Loucy (cell line): Measurements from ENCODE around the gene NDUFC2.

ENCODE experiments used
- H2AFZ ChIP-seq: fragments of 200-600 bp; sonication (generic); 2 replicates; pipeline ENCODE4 v1.6.0; 2016; ENCODE audit warnings: antibody characterized with exemption, mild to moderate bottlenecking, low read length, moderate library complexity
- H3F3A ChIP-seq: fragments of 200-600 bp; 2 replicates; pipeline ENCODE4 v1.6.0; 2016; ENCODE audit warnings: antibody characterized with exemption, low read depth, mild to moderate bottlenecking
- H3K27me3 ChIP-seq: fragments of 200-600 bp; sonication (generic); 2 replicates; pipeline ENCODE4 v1.6.1; 2014; ENCODE audit warnings: low read length, mild to moderate bottlenecking; ENCODE audit not compliant: insufficient read depth, poor library complexity, severe bottlenecking
- H3K36me3 ChIP-seq: fragments of 200-600 bp; sonication (generic); 2 replicates; pipeline ENCODE4 v1.6.1; 2016; ENCODE audit warnings: low read length; ENCODE audit not compliant: insufficient read depth
- H3K4me1 ChIP-seq: fragments of 200-600 bp; sonication (generic); 2 replicates; pipeline ENCODE4 v1.5.1; 2014; ENCODE audit warnings: low read length, mild to moderate bottlenecking; ENCODE audit not compliant: insufficient read depth, poor library complexity, severe bottlenecking
- H3K4me2 ChIP-seq: fragments of 200-600 bp; sonication (generic); 2 replicates; pipeline ENCODE4 v1.6.0; 2014; ENCODE audit warnings: antibody characterized with exemption, low read length, low read depth, mild to moderate bottlenecking; ENCODE audit not compliant: poor library complexity, severe bottlenecking
- H3K4me3 ChIP-seq: fragments of 200-600 bp; sonication (generic); 2 replicates; pipeline ENCODE4 v1.5.1; 2014; ENCODE audit warnings: low read length, mild to moderate bottlenecking, mixed read lengths; ENCODE audit not compliant: poor library complexity, severe bottlenecking
- H3K79me2 ChIP-seq: fragments of 200-600 bp; sonication (generic); 2 replicates; pipeline ENCODE4 v1.6.1; 2014; ENCODE audit warnings: low read length; ENCODE audit not compliant: insufficient read depth
- H3K9ac ChIP-seq: fragments of 200-600 bp; sonication (generic); 2 replicates; pipeline ENCODE4 v1.6.0; 2014; ENCODE audit warnings: mild to moderate bottlenecking, low read depth, low read length, moderate library complexity; ENCODE audit not compliant: poor library complexity, severe bottlenecking
- H3K9me2 ChIP-seq: fragments of 200-600 bp; sonication (generic); replicated peaks from 2 replicates; pipeline ENCODE4 v1.6.1; 2016; ENCODE audit warnings: low read depth, low read length, mixed read lengths
- H3K9me3 ChIP-seq: fragments of 200-600 bp; sonication (generic); 2 replicates; pipeline ENCODE4 v1.6.1; 2014; ENCODE audit warnings: mild to moderate bottlenecking, antibody characterized with exemption, low read length, low read depth; ENCODE audit not compliant: insufficient read depth
- H4K20me1 ChIP-seq: fragments of 200-600 bp; sonication (generic); 2 replicates; pipeline ENCODE4 v1.6.0; 2014; ENCODE audit warnings: antibody characterized with exemption, low read length, mild to moderate bottlenecking; ENCODE audit not compliant: insufficient read depth, poor library complexity, severe bottlenecking
- CTCF ChIP-seq: fragments of 200-600 bp; sonication (generic); conservative IDR thresholded peaks from 2 replicates; pipeline ENCODE4 v1.5.1; 2014; ENCODE audit warnings: mild to moderate bottlenecking, antibody characterized with exemption, low read length
- EZH2phosphoT487 ChIP-seq: fragments of 200-600 bp; IDR thresholded peaks from 2 replicates; pipeline ENCODE4 v1.6.1; 2018; ENCODE audit warnings: antibody characterized with exemption, mild to moderate bottlenecking, moderate library complexity, borderline replicate concordance

NDUFC2 gene

DNA sequence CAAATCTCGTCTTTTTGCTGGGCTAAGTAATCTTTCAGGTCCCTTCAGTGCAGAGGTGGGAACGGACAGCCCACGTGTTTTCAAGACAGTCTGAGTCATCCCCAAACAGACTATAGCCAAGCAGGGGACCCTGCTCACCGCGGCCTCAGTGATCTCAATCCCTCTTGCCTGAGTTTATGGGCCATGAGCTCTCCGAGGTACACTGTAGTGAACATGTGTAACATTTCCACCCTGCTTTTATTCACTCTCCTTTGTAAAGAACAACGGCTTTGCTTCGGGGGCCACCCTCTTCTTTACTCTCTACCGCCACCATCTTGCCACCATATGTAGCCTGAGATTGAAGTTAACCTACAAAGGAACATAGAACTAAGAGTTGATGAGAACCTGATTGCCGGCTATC is 45.0 kb downstream of the NDUFC2 start:
- Histone ChIP-seq H3K79me2 (no peaks in the 10 kb centered on the region), H4K20me1 (no peaks in the 10 kb centered on the region), H3K4me3 (no peak overlapping the region), H3K27me3 (no peaks in the 10 kb centered on the region), H3K36me3 (no peaks in the 10 kb centered on the region), H2AFZ (no peak overlapping the region), H3K9me3 (no peaks in the 10 kb centered on the region), H3F3A (no peaks in the 10 kb centered on the region), H3K9ac (no peak overlapping the region), H3K9me2 (no peaks in the 10 kb centered on the region), H3K4me2 (no peak overlapping the region), H3K4me1 (no peaks in the 10 kb centered on the region)
- TF ChIP-seq CTCF (no peak; the same call in 1 of the 2 replicates), EZH2phosphoT487 (no peak)

GRCh38 chr11:78033040-78033439 is 46.6 kb downstream of the NDUFC2 start:
- H3K79me2 ChIP-seq: no peaks in the 10 kb centered on the region
- no peak overlapping the region for H3K4me2 ChIP-seq
- H3K9ac ChIP-seq: no peak overlapping the region
- no peak overlapping the region for H3K4me3 ChIP-seq
- no peaks in the 10 kb centered on the region for H3K36me3 ChIP-seq
- H3K9me3 ChIP-seq: no peaks in the 10 kb centered on the region
- no peaks in the 10 kb centered on the region for H3K27me3 ChIP-seq
- H3K4me1 ChIP-seq: no peaks in the 10 kb centered on the region
- no peak for TF ChIP-seq CTCF
- TF ChIP-seq EZH2phosphoT487: no peak
- H2AFZ ChIP-seq: no peak overlapping the region
- no peaks in the 10 kb centered on the region for H4K20me1 ChIP-seq
- no peaks in the 10 kb centered on the region for H3F3A ChIP-seq
- H3K9me2 ChIP-seq: no peaks in the 10 kb centered on the region

GRCh38 chr11:78032090-78032489 is 47.6 kb downstream of the NDUFC2 start:
- TF ChIP-seq CTCF (no peak), EZH2phosphoT487 (no peak)
- no peak overlapping the region for H3K4me3 ChIP-seq
- no peak overlapping the region for H3K4me2 ChIP-seq
- H3K27me3 ChIP-seq: no peaks in the 10 kb centered on the region
- no peaks in the 10 kb centered on the region for H3F3A ChIP-seq
- H3K36me3 ChIP-seq: no peaks in the 10 kb centered on the region
- peak overlapping the region; percentile 13; the same call in 1 of the 2 replicates for H2AFZ ChIP-seq
- H4K20me1 ChIP-seq: no peaks in the 10 kb centered on the region
- no peak overlapping the region for H3K9ac ChIP-seq
- no peaks in the 10 kb centered on the region for H3K79me2 ChIP-seq
- no peaks in the 10 kb centered on the region for H3K4me1 ChIP-seq
- no peaks in the 10 kb centered on the region for H3K9me2 ChIP-seq
- H3K9me3 ChIP-seq: no peaks in the 10 kb centered on the region
